Measurements from ENCODE around the gene DAPL1.

- TF ChIP-seq POLR2AphosphoS5 (IDR thresholded peaks at IDR 0.05; ENCODE audit: insufficient read depth in 1 of 2, low read depth in 1 of 2), result no peak
- TF ChIP-seq, protein P1, sequence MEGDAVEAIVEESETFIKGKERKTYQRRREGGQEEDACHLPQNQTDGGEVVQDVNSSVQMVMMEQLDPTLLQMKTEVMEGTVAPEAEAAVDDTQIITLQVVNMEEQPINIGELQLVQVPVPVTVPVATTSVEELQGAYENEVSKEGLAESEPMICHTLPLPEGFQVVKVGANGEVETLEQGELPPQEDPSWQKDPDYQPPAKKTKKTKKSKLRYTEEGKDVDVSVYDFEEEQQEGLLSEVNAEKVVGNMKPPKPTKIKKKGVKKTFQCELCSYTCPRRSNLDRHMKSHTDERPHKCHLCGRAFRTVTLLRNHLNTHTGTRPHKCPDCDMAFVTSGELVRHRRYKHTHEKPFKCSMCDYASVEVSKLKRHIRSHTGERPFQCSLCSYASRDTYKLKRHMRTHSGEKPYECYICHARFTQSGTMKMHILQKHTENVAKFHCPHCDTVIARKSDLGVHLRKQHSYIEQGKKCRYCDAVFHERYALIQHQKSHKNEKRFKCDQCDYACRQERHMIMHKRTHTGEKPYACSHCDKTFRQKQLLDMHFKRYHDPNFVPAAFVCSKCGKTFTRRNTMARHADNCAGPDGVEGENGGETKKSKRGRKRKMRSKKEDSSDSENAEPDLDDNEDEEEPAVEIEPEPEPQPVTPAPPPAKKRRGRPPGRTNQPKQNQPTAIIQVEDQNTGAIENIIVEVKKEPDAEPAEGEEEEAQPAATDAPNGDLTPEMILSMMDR (IDR thresholded peaks at IDR 0.05), result no peak
These were observed 38.8 kb upstream of the DAPL1 start for GRCh38 chr2:158756331-158756730.
